Stimulated activated CD4-positive, alpha-beta T cell treated with anti-CD3 and anti-CD28 coated beads, Interleukin-2, amount 100 ng/mL, for 24 hours (primary cell): ENCODE results near the gene PLAAT5.
"Not testable (repeated sequence)": the region's sequence is repeated elsewhere in the genome, so short reads cannot be mapped to it uniquely, and the experiment has no call there.

Source experiments
- DNase-seq, 2 donors: peaks; one replicate each; pipeline ENCODE4 v3.0.0-alpha.2; 2020

Gene PLAAT5

GRCh38 chr11:63476618-63477017 lies 14.3 kb downstream of the PLAAT5 start:
- no peak for DNase-seq

- no peak for DNase-seq
These were observed 18.6 kb downstream of the PLAAT5 start for GRCh38 chr11:63472372-63472771.

DNA sequence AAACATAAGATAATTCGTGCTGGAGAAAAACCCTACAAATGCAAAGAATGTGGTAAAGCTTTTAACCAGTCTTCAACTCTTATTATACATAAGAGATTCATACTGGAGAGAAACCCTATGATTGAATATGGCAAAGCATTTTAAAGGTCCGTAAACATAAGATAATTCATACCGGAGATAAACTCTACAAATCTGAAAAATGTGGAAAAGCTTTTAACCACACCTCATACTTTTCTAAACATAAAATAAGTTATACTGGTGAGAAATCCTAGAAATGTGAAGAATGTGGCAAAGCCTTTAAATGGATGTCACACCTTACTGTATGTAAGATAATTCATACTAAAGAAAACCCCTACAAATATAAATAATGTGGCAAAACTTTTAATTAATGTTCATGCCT lies 20.7 kb downstream of the PLAAT5 start:
- no peak for DNase-seq

- no peak for DNase-seq
These were observed 28.8 kb downstream of the PLAAT5 start for GRCh38 chr11:63462137-63462536.

GRCh38 chr11:63459586-63459985 lies 31.4 kb downstream of the PLAAT5 start:
- no peak for DNase-seq

- no peak for DNase-seq
These were observed 42.3 kb downstream of the PLAAT5 start for GRCh38 chr11:63448646-63449045.

- DNase-seq = peak in 1 of 2 donors; percentile 8
These were observed 45.2 kb downstream of the PLAAT5 start for GRCh38 chr11:63445720-63446119.

GRCh38 chr11:63445118-63445517 lies 45.8 kb downstream of the PLAAT5 start:
- DNase-seq = no peak

GRCh38 chr11:63444160-63444559 lies 46.8 kb downstream of the PLAAT5 start:
- DNase-seq = no peak

DNA sequence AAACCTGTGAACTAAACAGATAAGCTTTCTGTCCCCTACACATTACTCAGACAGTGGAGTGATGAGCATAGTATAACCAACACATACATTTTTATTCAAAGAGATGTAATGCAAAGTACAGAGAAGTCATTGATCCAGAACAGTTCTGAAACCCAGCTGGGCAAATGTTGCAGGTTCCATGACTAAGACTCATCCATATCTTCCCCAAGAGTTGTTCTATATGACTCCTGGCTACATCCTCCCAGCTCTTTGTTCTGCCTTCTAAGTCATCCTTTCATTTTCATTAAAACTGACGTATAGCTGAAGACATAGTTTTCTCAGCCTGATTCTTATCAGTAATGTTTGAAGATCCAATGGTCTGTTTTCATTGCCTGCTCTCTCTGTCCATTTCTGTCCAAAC lies 47.3 kb downstream of the PLAAT5 start:
- no peak for DNase-seq

GRCh38 chr11:63435831-63436230 lies 55.1 kb downstream of the PLAAT5 start:
- DNase-seq = not testable (repeated sequence)

DNA sequence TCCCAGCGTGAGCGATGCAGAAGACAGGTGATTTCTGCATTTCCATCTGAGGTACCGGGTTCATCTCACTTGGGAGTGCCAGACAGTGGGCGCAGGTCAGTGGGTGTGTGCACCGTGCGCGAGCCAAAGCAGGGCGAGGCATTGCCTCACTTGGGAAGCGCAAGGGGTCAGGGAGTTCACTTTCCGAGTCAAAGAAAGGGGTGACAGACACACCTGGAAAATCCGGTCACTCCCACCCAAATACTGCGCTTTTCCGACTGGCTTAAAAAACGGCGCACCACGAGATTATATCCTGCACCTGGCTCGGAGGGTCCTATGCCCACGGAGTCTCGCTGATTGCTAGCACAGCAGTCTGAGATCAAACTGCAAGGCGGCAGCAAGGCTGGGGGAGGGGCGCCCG lies 55.6 kb downstream of the PLAAT5 start:
- DNase-seq = not testable (repeated sequence)

- not testable (repeated sequence) for DNase-seq
These were observed 60.2 kb downstream of the PLAAT5 start for GRCh38 chr11:63430731-63431130.

DNA sequence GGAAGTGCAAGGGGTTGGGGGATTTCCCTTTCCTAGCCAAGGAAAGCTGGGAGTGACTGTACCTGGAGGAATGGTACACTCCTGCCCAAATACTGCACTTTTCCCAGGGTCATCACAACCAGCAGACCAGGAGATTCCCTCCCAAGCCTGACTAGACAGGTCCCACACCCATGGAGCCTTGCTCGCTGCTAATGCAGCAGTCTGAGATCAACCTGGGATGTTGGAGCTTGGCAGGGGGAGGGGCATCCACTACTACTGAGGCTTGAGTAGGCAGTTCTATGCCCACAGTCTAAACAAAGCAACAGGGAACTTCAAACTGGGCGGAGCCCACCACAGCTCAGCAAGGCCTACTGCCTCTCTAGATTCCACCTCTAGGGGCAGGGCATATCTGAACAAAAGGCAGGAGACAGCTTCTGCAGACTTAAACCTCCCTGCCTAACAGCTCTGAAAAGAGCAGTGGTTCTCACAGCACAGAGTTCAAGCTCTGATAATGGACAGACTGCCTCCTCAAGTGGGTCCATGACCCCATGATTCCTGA lies 62.9 kb downstream of the PLAAT5 start:
- no peak for DNase-seq

GRCh38 chr11:63417174-63417852 lies 73.7 kb downstream of the PLAAT5 start:
- no peak for DNase-seq
